Panc1 (cell line): Measurements from ENCODE around the gene OSER1. TPM values are rescaled to one million over a fixed set of nuclear protein-coding genes. Genes with fewer than 3 reads are reported as not detected.
A peak's percentile ranks its signal among the peaks of the same experiment; 100 is the strongest.
"Not testable (repeated sequence)": the region's sequence is repeated elsewhere in the genome, so short reads cannot be mapped to it uniquely, and the experiment has no call there.

Source experiments
- ATAC-seq: fragments of 200-7000 bp; cut with Tn5 transposase; 2 replicates; pipeline ENCODE4 v1.9.1; 2020; ENCODE audit warnings: mild to moderate bottlenecking, moderate library complexity
- BruUV-seq: library from RNA; stranded (reverse); fragments of 400-500 nt; replicated peaks from 2 replicates; lab custom pipeline; 2021; lab: Mats Ljungman, UMichigan
- CTCF ChIA-PET: fragments of 300-600 bp; sonication (Branson Sonifier 250); formaldehyde crosslinking; loops from one replicate; lab custom pipeline; 2022; ENCODE audit warnings: antibody characterized with exemption; lab: Charles Lee
- POLR2A ChIA-PET: fragments of 300-600 bp; sonication (Branson Sonifier 250); formaldehyde crosslinking; loops from one replicate; lab custom pipeline; 2022; ENCODE audit warnings: antibody characterized with exemption; lab: Charles Lee
- DNase-seq: peaks from one replicate; pipeline ENCODE4 v3.0.0-alpha.2; 2010; ENCODE audit warnings: low read depth, low spot score
- H3K27ac ChIP-seq: 2 replicates; pipeline ENCODE4 v1.5.1; 2011; ENCODE audit warnings: mild to moderate bottlenecking, low read length, inconsistent platforms
- H3K27me3 ChIP-seq: fragments of 200-500 bp; sonication (Bioruptor generic); 2 replicates; pipeline ENCODE4 v1.6.0; 2014; ENCODE audit warnings: low read length, inconsistent platforms; ENCODE audit not compliant: control insufficient read depth, insufficient read depth
- H3K36me3 ChIP-seq: fragments of 200-500 bp; sonication (Bioruptor generic); 2 replicates; pipeline ENCODE4 v1.5.1; 2014; ENCODE audit warnings: inconsistent platforms, mild to moderate bottlenecking, low read length, moderate library complexity; ENCODE audit not compliant: control insufficient read depth, insufficient read depth
- H3K4me1 ChIP-seq: 2 replicates; pipeline ENCODE4 v1.5.1; 2011; ENCODE audit warnings: inconsistent platforms, mild to moderate bottlenecking, low read length, moderate library complexity; ENCODE audit not compliant: control insufficient read depth, insufficient read depth
- H3K4me3 ChIP-seq, 2 experiments: 2 replicates each; pipeline ENCODE4 v1.5.1; 2011 to 2012; ENCODE audit warnings: low read depth in 2 of 2, low read length in 2 of 2, mild to moderate bottlenecking in 2 of 2, inconsistent platforms in 1 of 2, moderate library complexity in 1 of 2
- H3K9me3 ChIP-seq: fragments of 200-500 bp; sonication (Bioruptor generic); 2 replicates; pipeline ENCODE4 v1.5.1; 2014; ENCODE audit warnings: low read depth, mild to moderate bottlenecking, inconsistent platforms, low read length, moderate library complexity; ENCODE audit not compliant: control insufficient read depth, insufficient read depth
- CTCF ChIP-seq: fragments of 450-650 bp; IDR thresholded peaks from 2 replicates; pipeline ENCODE4 v1.5.1; 2017; ENCODE audit warnings: mild to moderate bottlenecking
- POLR2AphosphoS5 ChIP-seq: IDR thresholded peaks from 2 replicates; pipeline ENCODE4 v1.6.1; 2012; ENCODE audit warnings: mild to moderate bottlenecking, low read depth, low read length, moderate library complexity
- REST ChIP-seq, 2 experiments: IDR thresholded peaks; 2 replicates each; pipeline ENCODE4 v1.6.1; 2011 to 2012; ENCODE audit warnings: low read depth in 2 of 2, control low read depth in 1 of 2, low read length in 1 of 2, mild to moderate bottlenecking in 1 of 2, moderate library complexity in 1 of 2; ENCODE audit not compliant: insufficient read depth in 1 of 2
- SIN3A ChIP-seq: IDR thresholded peaks from 2 replicates; pipeline ENCODE4 v1.6.1; 2012; ENCODE audit warnings: low read depth, mild to moderate bottlenecking, low read length, moderate library complexity, borderline replicate concordance; ENCODE audit not compliant: insufficient read depth
- TCF7L2 ChIP-seq: IDR thresholded peaks from 2 replicates; pipeline ENCODE4 v1.6.1; 2011; ENCODE audit warnings: mild to moderate bottlenecking, low read depth, low read length, inconsistent platforms
- in situ Hi-C: cut with HindIII; loops from 2 replicates; pipeline ENCODE4 v1.10.0; 2016; ENCODE audit warnings: low sequenced_read_pairs, low pct_unique_long_range_greater_than_20kb
- intact Hi-C: fragments of 100-400 bp; cut with micrococcal nuclease; formaldehyde crosslinking; loops from one replicate; pipeline ENCODE4 v1.10.0; 2022; ENCODE audit not compliant: unreplicated experiment
- total RNA-seq: library from RNA; stranded (reverse); gene quantifications from one replicate; pipeline ENCODE4 v1.2.1, GENCODE V29; 2021; ENCODE audit not compliant: unreplicated experiment

The OSER1 gene
- total RNA-seq, 1 experiment from 2014 or later: 37.8 TPM

- DNase-seq: no peak
- ChIA-PET POLR2A (no interaction called here), CTCF (no interaction called here)
- no peaks in the 10 kb centered on the region for H3K27me3 ChIP-seq
- BruUV-seq: no TSS peak
- H3K36me3 ChIP-seq: no peaks in the 10 kb centered on the region
- H3K9me3 ChIP-seq: no peaks in the 10 kb centered on the region
- H3K27ac ChIP-seq: no peak overlapping the region; the same call in 1 of the 2 replicates
- in situ Hi-C loops (no loop called here), intact Hi-C loops (no loop called here)
- no peak overlapping the region for H3K4me3 ChIP-seq
- no peak for ATAC-seq
- H3K4me1 ChIP-seq: no peaks in the 10 kb centered on the region
- no peak for TF ChIP-seq POLR2AphosphoS5
- TF ChIP-seq TCF7L2: no peak
- TF ChIP-seq SIN3A: no peak
- TF ChIP-seq CTCF: no peak
- no peak for TF ChIP-seq REST (IDR thresholded peaks at IDR 0.05; ENCODE audit: insufficient read depth in 1 of 2, low read depth in 2 of 2, low read length in 1 of 2)
These were observed 23.0 kb upstream of the OSER1 start for GRCh38 chr20:44233436-44234016.

- H3K4me1 ChIP-seq, H3K9me3 ChIP-seq, in situ Hi-C loops, DNase-seq, ATAC-seq, H3K4me3 ChIP-seq, H3K27ac ChIP-seq, intact Hi-C loops, H3K27me3 ChIP-seq, H3K36me3 ChIP-seq, BruUV-seq: not testable (repeated sequence)
- CTCF ChIA-PET: interaction anchor here (0.6 kb wide), 1 partner anchor 135 kb away, joined by 3 read pairs; no protein-coding TSS in a partner anchor
- POLR2A ChIA-PET: interaction anchor here (1.0 kb wide), 1 partner anchor 11 kb away, joined by 3 read pairs; no protein-coding TSS in a partner anchor
These were observed 21.9 kb upstream of the OSER1 start for GRCh38 chr20:44232469-44232856.

GRCh38 chr20:44231713-44232468, 21.3 kb upstream of the OSER1 start:
- DNase-seq: no peak
- in situ Hi-C loops: no loop called here
- H3K27me3 ChIP-seq: no peaks in the 10 kb centered on the region
- H3K27ac ChIP-seq: no peak overlapping the region
- TF ChIP-seq REST (IDR thresholded peaks at IDR 0.05; ENCODE audit: insufficient read depth in 1 of 2, low read depth in 2 of 2, low read length in 1 of 2): no peak
- TF ChIP-seq TCF7L2: no peak
- no peak for TF ChIP-seq CTCF
- TF ChIP-seq SIN3A: no peak
- no peak for TF ChIP-seq POLR2AphosphoS5
- no peaks in the 10 kb centered on the region for H3K9me3 ChIP-seq
- intact Hi-C loops: no loop called here
- BruUV-seq: no TSS peak
- H3K4me1 ChIP-seq: no peaks in the 10 kb centered on the region
- H3K4me3 ChIP-seq: no peak overlapping the region
- CTCF ChIA-PET: interaction anchor here (0.6 kb wide), 1 partner anchor 136 kb away, joined by 3 read pairs; no protein-coding TSS in a partner anchor
- POLR2A ChIA-PET: interaction anchor here (1.0 kb wide), 1 partner anchor 11 kb away, joined by 3 read pairs; no protein-coding TSS in a partner anchor
- peak; percentile 45; the same call in 1 of the 2 replicates for ATAC-seq
- no peaks in the 10 kb centered on the region for H3K36me3 ChIP-seq
